OCI-LY3 (cell line): ENCODE results near the gene VAMP4.

Experiments used
- EZH2phosphoT487 ChIP-seq: fragments of 200-600 bp; shearing (Covaris generic); IDR thresholded peaks from 2 replicates; pipeline ENCODE4 v1.6.1; 2018; ENCODE audit warnings: antibody characterized with exemption, mixed run types, low read depth
- TF ChIP-seq, protein P1 (sequence below): fragments of 200-600, 300-600 bp; sonication (generic); IDR thresholded peaks from 2 replicates; pipeline ENCODE4 v1.5.1; 2014; ENCODE audit warnings: antibody characterized with exemption, low read length, low read depth

GRCh38 chr1:171717062-171717718 lies 24.7 kb downstream of the VAMP4 start:
- TF ChIP-seq, protein P1, sequence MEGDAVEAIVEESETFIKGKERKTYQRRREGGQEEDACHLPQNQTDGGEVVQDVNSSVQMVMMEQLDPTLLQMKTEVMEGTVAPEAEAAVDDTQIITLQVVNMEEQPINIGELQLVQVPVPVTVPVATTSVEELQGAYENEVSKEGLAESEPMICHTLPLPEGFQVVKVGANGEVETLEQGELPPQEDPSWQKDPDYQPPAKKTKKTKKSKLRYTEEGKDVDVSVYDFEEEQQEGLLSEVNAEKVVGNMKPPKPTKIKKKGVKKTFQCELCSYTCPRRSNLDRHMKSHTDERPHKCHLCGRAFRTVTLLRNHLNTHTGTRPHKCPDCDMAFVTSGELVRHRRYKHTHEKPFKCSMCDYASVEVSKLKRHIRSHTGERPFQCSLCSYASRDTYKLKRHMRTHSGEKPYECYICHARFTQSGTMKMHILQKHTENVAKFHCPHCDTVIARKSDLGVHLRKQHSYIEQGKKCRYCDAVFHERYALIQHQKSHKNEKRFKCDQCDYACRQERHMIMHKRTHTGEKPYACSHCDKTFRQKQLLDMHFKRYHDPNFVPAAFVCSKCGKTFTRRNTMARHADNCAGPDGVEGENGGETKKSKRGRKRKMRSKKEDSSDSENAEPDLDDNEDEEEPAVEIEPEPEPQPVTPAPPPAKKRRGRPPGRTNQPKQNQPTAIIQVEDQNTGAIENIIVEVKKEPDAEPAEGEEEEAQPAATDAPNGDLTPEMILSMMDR = no peak
- TF ChIP-seq EZH2phosphoT487 = no peak
